HEK293 (cell line): ENCODE data around the gene ZDHHC1.

Experiments
- CTCF ChIA-PET: fragments of 350-600 bp; formaldehyde crosslinking; extraction: SDS; loops from one replicate; lab custom pipeline; 2021; ENCODE audit warnings: antibody characterized with exemption; lab: Yijun Ruan, JAX
- POLR2A ChIA-PET: fragments of 300-600 bp; formaldehyde crosslinking; extraction: SDS; loops from one replicate; lab custom pipeline; 2020; ENCODE audit warnings: antibody characterized with exemption, inconsistent platforms; lab: Yijun Ruan, JAX
- H3K27ac ChIP-seq: fragments of 200-500 bp; sonication (Bioruptor generic); 2 replicates; pipeline ENCODE4 v1.5.1; 2014; ENCODE audit warnings: low read depth, low read length, control low read depth, inconsistent platforms; ENCODE audit errors: extremely low read depth
- H3K36me3 ChIP-seq, 2 experiments: fragments of 200-500 bp in 1 of 2; sonication (Bioruptor generic) in 1 of 2; 1 replicate in 1 of 2; 2 replicates in 1 of 2; pipeline ENCODE4 v1.5.1; 2014 to 2017; ENCODE audit warnings: inconsistent platforms in 2 of 2, low read length in 2 of 2; ENCODE audit not compliant: control insufficient read depth in 2 of 2, insufficient read depth in 1 of 2
- H3K4me1 ChIP-seq: fragments of 200-500 bp; sonication (Bioruptor generic); 2 replicates; pipeline ENCODE4 v1.5.1; 2014; ENCODE audit warnings: mild to moderate bottlenecking, low read length, inconsistent platforms; ENCODE audit not compliant: control insufficient read depth, insufficient read depth
- H3K4me3 ChIP-seq: 2 replicates; pipeline ENCODE4 v1.5.1; 2011; ENCODE audit warnings: low read depth, mild to moderate bottlenecking, control low read depth, low read length, moderate library complexity
- H3K9me3 ChIP-seq: fragments of 200-500 bp; sonication (Bioruptor generic); 2 replicates; pipeline ENCODE4 v1.5.1; 2014; ENCODE audit warnings: low read depth, low read length, inconsistent platforms; ENCODE audit not compliant: control insufficient read depth, insufficient read depth
- IKZF3 ChIP-seq: fragments of 450-650 bp; IDR thresholded peaks from 2 replicates; pipeline ENCODE4 v1.5.0; 2018; ENCODE audit warnings: missing biosample characterization, mild to moderate bottlenecking, missing genetic modification characterization, moderate library complexity
- KLF1 ChIP-seq: fragments of 450-650 bp; formaldehyde crosslinking; IDR thresholded peaks from 2 replicates; pipeline ENCODE4 v1.5.1; 2016; ENCODE audit warnings: missing biosample characterization, missing genetic modification characterization
- KLF9 ChIP-seq: fragments of 450-650 bp; formaldehyde crosslinking; IDR thresholded peaks from 2 replicates; pipeline ENCODE4 v1.5.1; 2016; ENCODE audit warnings: missing biosample characterization, missing genetic modification characterization, low read depth
- MYNN ChIP-seq: fragments of 450-650 bp; formaldehyde crosslinking; IDR thresholded peaks from 2 replicates; pipeline ENCODE4 v1.5.1; 2016; ENCODE audit warnings: missing biosample characterization, missing genetic modification characterization, borderline replicate concordance
- MZF1 ChIP-seq: fragments of 450-650 bp; formaldehyde crosslinking; IDR thresholded peaks from 2 replicates; pipeline ENCODE4 v1.5.1; 2017; ENCODE audit warnings: missing biosample characterization, missing genetic modification characterization, borderline replicate concordance
- PATZ1 ChIP-seq: fragments of 450-650 bp; formaldehyde crosslinking; IDR thresholded peaks from 2 replicates; pipeline ENCODE4 v1.5.1; 2016; ENCODE audit warnings: missing biosample characterization, missing genetic modification characterization
- PRDM10 ChIP-seq: fragments of 450-650 bp; formaldehyde crosslinking; IDR thresholded peaks from 2 replicates; pipeline ENCODE4 v1.5.1; 2016; ENCODE audit warnings: missing biosample characterization, missing genetic modification characterization
- SALL2 ChIP-seq: fragments of 450-650 bp; formaldehyde crosslinking; IDR thresholded peaks from 2 replicates; pipeline ENCODE4 v1.5.0; 2017; ENCODE audit warnings: missing biosample characterization, mild to moderate bottlenecking, missing genetic modification characterization, borderline replicate concordance
- ZBTB48 ChIP-seq: fragments of 450-650 bp; formaldehyde crosslinking; IDR thresholded peaks from 2 replicates; pipeline ENCODE4 v1.5.1; 2016; ENCODE audit warnings: missing biosample characterization, missing genetic modification characterization
- ZNF18 ChIP-seq: fragments of 450-650 bp; formaldehyde crosslinking; IDR thresholded peaks from 2 replicates; pipeline ENCODE4 v1.5.1; 2016; ENCODE audit warnings: missing biosample characterization, missing genetic modification characterization
- ZNF221 ChIP-seq: fragments of 450-650 bp; formaldehyde crosslinking; IDR thresholded peaks from 2 replicates; pipeline ENCODE4 v1.5.1; 2017; ENCODE audit warnings: missing biosample characterization, missing genetic modification characterization, borderline replicate concordance
- ZNF350 ChIP-seq: fragments of 450-650 bp; formaldehyde crosslinking; IDR thresholded peaks from 2 replicates; pipeline ENCODE4 v1.5.0; 2017; ENCODE audit warnings: missing biosample characterization, mild to moderate bottlenecking, missing genetic modification characterization
- ZNF776 ChIP-seq: fragments of 450-650 bp; formaldehyde crosslinking; IDR thresholded peaks from 2 replicates; pipeline ENCODE4 v1.5.0; 2017; ENCODE audit warnings: missing biosample characterization, missing genetic modification characterization, borderline replicate concordance
- ZNF792 ChIP-seq: fragments of 450-650 bp; formaldehyde crosslinking; IDR thresholded peaks from 2 replicates; pipeline ENCODE4 v1.5.1; 2016; ENCODE audit warnings: missing biosample characterization, missing genetic modification characterization
- TF ChIP-seq, protein P1 (sequence below): fragments of 450-650 bp; formaldehyde crosslinking; IDR thresholded peaks from 2 replicates; pipeline ENCODE4 v1.5.1; 2016; ENCODE audit warnings: missing biosample characterization, missing genetic modification characterization
- TF ChIP-seq, protein P2 (sequence below): fragments of 450-650 bp; formaldehyde crosslinking; IDR thresholded peaks from 2 replicates; pipeline ENCODE4 v1.5.1; 2016; ENCODE audit warnings: missing biosample characterization, missing genetic modification characterization
- TF ChIP-seq, protein P3 (sequence below): IDR thresholded peaks from 2 replicates; pipeline ENCODE4 v1.6.1; 2011; ENCODE audit warnings: mild to moderate bottlenecking, low read depth, low read length, borderline replicate concordance
- TF ChIP-seq, protein P4 (sequence below): fragments of 450-650 bp; formaldehyde crosslinking; IDR thresholded peaks from 2 replicates; pipeline ENCODE4; 2016; ENCODE audit warnings: missing biosample characterization, missing genetic modification characterization

ZDHHC1 gene

GRCh38 chr16:67431775-67432505 lies 15.7 kb upstream of the ZDHHC1 start:
- H3K4me1 ChIP-seq, result no peaks in the 10 kb centered on the region; the same call in 1 of the 2 replicates
- H3K36me3 ChIP-seq, result peaks cover 0 to 10% of the 10 kb centered on the region in 2 experiments; a peak in 1 of 3 replicates
- peak; percentile 32; the same call in 1 of the 2 replicates for TF ChIP-seq PRDM10 (tag by site-specific recombination)
- 0 out of 2 replicates have a peak, but pooled peaks have one; percentile 6 for TF ChIP-seq PATZ1
- TF ChIP-seq KLF1, result no peak
- CTCF ChIA-PET, result interaction anchor here (0.6 to 0.7 kb wide), 3 partner anchors 36 to 564 kb away, joined by 3 read pairs; no protein-coding TSS in a partner anchor
- H3K4me3 ChIP-seq, result no peak overlapping the region
- H3K27ac ChIP-seq, result no peak overlapping the region
- H3K9me3 ChIP-seq, result no peaks in the 10 kb centered on the region
- POLR2A ChIA-PET, result interaction anchor here (0.6 to 1.2 kb wide), 5 partner anchors 10 to 34 kb away, joined by 3 to 6 read pairs (median 5); no protein-coding TSS in a partner anchor

GRCh38 chr16:67430977-67431774 lies 14.9 kb upstream of the ZDHHC1 start, which contains the start of gene HSD11B2:
Gene HSD11B2 (plus strand): TSS chr16:67431121. CDS start chr16:67431249, 128 bp downstream.
- POLR2A ChIA-PET, result interaction anchor here (0.5 to 1.2 kb wide), 5 partner anchors 10 to 153 kb away, joined by 3 to 6 read pairs (median 3); no protein-coding TSS in a partner anchor
- H3K27ac ChIP-seq, result peak within 1 kb of the TSS; percentile 2; the same call in 1 of the 2 replicates
- CTCF ChIA-PET, result interaction anchor here (0.7 to 1.2 kb wide), 2 partner anchors 14 to 164 kb away, joined by 3 to 4 read pairs; no protein-coding TSS in a partner anchor
- H3K36me3 ChIP-seq, result peaks cover 0 to 3% of the 10 kb centered on the region in 2 experiments; a peak in 1 of 3 replicates
- no peaks in the 10 kb centered on the region for H3K9me3 ChIP-seq
- no peaks in the 10 kb centered on the region; the same call in 1 of the 2 replicates for H3K4me1 ChIP-seq
- peak within 1 kb of the TSS; percentile 17 for H3K4me3 ChIP-seq
- TF ChIP-seq ZNF350 (tag by site-specific recombination) (no peak), ZNF776 (tag by site-specific recombination) (no peak), ZNF221 (tag by site-specific recombination) (no peak), KLF9 (tag by site-specific recombination) (0 out of 2 replicates have a peak, but pooled peaks have one; percentile 1), SALL2 (tag by site-specific recombination) (no peak), ZNF18 (tag by site-specific recombination) (no peak), MZF1 (no peak), IKZF3 (tag by site-specific recombination) (no peak), MYNN (no peak), ZBTB48 (tag by site-specific recombination) (0 out of 2 replicates have a peak, but pooled peaks have one; percentile 46), ZNF792 (tag by site-specific recombination) (no peak)
- TF ChIP-seq, protein P1, sequence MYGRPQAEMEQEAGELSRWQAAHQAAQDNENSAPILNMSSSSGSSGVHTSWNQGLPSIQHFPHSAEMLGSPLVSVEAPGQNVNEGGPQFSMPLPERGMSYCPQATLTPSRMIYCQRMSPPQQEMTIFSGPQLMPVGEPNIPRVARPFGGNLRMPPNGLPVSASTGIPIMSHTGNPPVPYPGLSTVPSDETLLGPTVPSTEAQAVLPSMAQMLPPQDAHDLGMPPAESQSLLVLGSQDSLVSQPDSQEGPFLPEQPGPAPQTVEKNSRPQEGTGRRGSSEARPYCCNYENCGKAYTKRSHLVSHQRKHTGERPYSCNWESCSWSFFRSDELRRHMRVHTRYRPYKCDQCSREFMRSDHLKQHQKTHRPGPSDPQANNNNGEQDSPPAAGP (tag by site-specific recombination), result no peak
- TF ChIP-seq, protein P2, sequence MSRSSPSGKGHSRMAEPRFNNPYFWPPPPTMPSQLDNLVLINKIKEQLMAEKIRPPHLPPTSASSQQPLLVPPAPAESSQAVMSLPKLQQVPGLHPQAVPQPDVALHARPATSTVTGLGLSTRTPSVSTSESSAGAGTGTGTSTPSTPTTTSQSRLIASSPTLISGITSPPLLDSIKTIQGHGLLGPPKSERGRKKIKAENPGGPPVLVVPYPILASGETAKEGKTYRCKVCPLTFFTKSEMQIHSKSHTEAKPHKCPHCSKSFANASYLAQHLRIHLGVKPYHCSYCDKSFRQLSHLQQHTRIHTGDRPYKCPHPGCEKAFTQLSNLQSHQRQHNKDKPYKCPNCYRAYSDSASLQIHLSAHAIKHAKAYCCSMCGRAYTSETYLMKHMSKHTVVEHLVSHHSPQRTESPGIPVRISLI (tag by site-specific recombination), result no peak
- TF ChIP-seq, protein P3, sequence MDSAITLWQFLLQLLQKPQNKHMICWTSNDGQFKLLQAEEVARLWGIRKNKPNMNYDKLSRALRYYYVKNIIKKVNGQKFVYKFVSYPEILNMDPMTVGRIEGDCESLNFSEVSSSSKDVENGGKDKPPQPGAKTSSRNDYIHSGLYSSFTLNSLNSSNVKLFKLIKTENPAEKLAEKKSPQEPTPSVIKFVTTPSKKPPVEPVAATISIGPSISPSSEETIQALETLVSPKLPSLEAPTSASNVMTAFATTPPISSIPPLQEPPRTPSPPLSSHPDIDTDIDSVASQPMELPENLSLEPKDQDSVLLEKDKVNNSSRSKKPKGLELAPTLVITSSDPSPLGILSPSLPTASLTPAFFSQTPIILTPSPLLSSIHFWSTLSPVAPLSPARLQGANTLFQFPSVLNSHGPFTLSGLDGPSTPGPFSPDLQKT, result no peak
- TF ChIP-seq, protein P4, sequence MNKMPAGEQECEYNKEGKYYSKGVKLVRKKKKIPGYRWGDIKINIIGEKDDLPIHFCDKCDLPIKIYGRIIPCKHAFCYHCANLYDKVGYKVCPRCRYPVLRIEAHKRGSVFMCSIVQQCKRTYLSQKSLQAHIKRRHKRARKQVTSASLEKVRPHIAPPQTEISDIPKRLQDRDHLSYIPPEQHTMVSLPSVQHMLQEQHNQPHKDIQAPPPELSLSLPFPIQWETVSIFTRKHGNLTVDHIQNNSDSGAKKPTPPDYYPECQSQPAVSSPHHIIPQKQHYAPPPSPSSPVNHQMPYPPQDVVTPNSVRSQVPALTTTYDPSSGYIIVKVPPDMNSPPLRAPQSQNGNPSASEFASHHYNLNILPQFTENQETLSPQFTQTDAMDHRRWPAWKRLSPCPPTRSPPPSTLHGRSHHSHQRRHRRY (tag by site-specific recombination), result no peak
